CD4-positive, alpha-beta T cell treated with Interleukin-6 at 100 ng/mL for 8 hours (primary cell): ENCODE data around the gene ATP2B1.
"Not testable (repeated sequence)": the region's sequence is repeated elsewhere in the genome, so short reads cannot be mapped to it uniquely, and the experiment has no call there.

Experiments used
- DNase-seq: peaks from one replicate; pipeline ENCODE4 v3.0.0-alpha.2; 2020; ENCODE audit warnings: mixed read lengths, low spot score

The ATP2B1 gene

GRCh38 chr12:89712706-89713105 is 4.1 kb upstream of the ATP2B1 start:
- DNase-seq, result no peak

- no peak for DNase-seq
These were observed 2.5 kb upstream of the ATP2B1 start for GRCh38 chr12:89710873-89711750.

- peak; percentile 7 for DNase-seq
These were observed 1.6 kb upstream of the ATP2B1 start for GRCh38 chr12:89709995-89710872.

- peak; percentile 98 for DNase-seq
These were observed 738 bp upstream of the ATP2B1 start for GRCh38 chr12:89709157-89709994.

GRCh38 chr12:89707703-89708564 is 704 bp downstream of the ATP2B1 start:
- peak; percentile 15 for DNase-seq

GRCh38 chr12:89706986-89707702 is 1.5 kb downstream of the ATP2B1 start:
- DNase-seq, result no peak

GRCh38 chr12:89706551-89706950 is 2.1 kb downstream of the ATP2B1 start:
- no peak for DNase-seq

GRCh38 chr12:89704457-89704856 is 4.2 kb downstream of the ATP2B1 start:
- DNase-seq, result no peak

GRCh38 chr12:89703768-89704167 is 4.9 kb downstream of the ATP2B1 start:
- no peak for DNase-seq

GRCh38 chr12:89702503-89702902 is 6.1 kb downstream of the ATP2B1 start:
- no peak for DNase-seq

- DNase-seq, result no peak
These were observed 6.9 kb downstream of the ATP2B1 start for GRCh38 chr12:89701606-89702206.

GRCh38 chr12:89700191-89700810 is 8.3 kb downstream of the ATP2B1 start:
- DNase-seq, result no peak

GRCh38 chr12:89698607-89699006 is 10.0 kb downstream of the ATP2B1 start:
- DNase-seq, result no peak

GRCh38 chr12:89697728-89698127 is 10.9 kb downstream of the ATP2B1 start:
- not testable (repeated sequence) for DNase-seq

- no peak for DNase-seq
These were observed 11.3 kb downstream of the ATP2B1 start for GRCh38 chr12:89697296-89697695.

GRCh38 chr12:89695830-89696229 is 12.8 kb downstream of the ATP2B1 start:
- no peak for DNase-seq

- DNase-seq, result no peak
These were observed 13.5 kb downstream of the ATP2B1 start for GRCh38 chr12:89695100-89695499.

GRCh38 chr12:89694542-89694941 is 14.1 kb downstream of the ATP2B1 start:
- DNase-seq, result no peak

GRCh38 chr12:89693639-89694202 is 14.9 kb downstream of the ATP2B1 start:
- no peak for DNase-seq
